ENCODE results near the gene PRTFDC1. TPM values are rescaled to one million over a fixed set of nuclear protein-coding genes. Genes with fewer than 3 reads are reported as not detected.
"Not testable (repeated sequence)": the region's sequence is repeated elsewhere in the genome, so short reads cannot be mapped to it uniquely, and the experiment has no call there.

The PRTFDC1 gene
- total RNA-seq, 1 donor from 2014 or later: 17.5 TPM

- DNase-seq (ENCODE audit: low spot score): no peak
- no peaks in the 10 kb centered on the region for H3K9me3 Mint-ChIP-seq (ENCODE audit: unreplicated experiment)
- no peaks in the 10 kb centered on the region for H3K27me3 Mint-ChIP-seq (ENCODE audit: unreplicated experiment)
- H3K4me3 Mint-ChIP-seq (ENCODE audit: unreplicated experiment): no peak overlapping the region
- H3K27ac Mint-ChIP-seq (ENCODE audit: unreplicated experiment): no peak overlapping the region
- H3K4me1 Mint-ChIP-seq (ENCODE audit: unreplicated experiment): peaks cover 7% of the 10 kb centered on the region
- H3K36me3 Mint-ChIP-seq (ENCODE audit: low read depth, unreplicated experiment): peaks cover 7% of the 10 kb centered on the region
- TF ChIP-seq CTCF (IDR thresholded peaks at IDR 0.05; ENCODE audit: unreplicated experiment): no peak
These were observed 31.2 kb downstream of the PRTFDC1 start for GRCh38 chr10:24920907-24921881.

- not testable (repeated sequence) for H3K36me3 Mint-ChIP-seq (ENCODE audit: low read depth, unreplicated experiment); H3K27ac Mint-ChIP-seq (ENCODE audit: unreplicated experiment); DNase-seq (ENCODE audit: low spot score); H3K4me3 Mint-ChIP-seq (ENCODE audit: unreplicated experiment); H3K9me3 Mint-ChIP-seq (ENCODE audit: unreplicated experiment); H3K4me1 Mint-ChIP-seq (ENCODE audit: unreplicated experiment); H3K27me3 Mint-ChIP-seq (ENCODE audit: unreplicated experiment)
These were observed 32.2 kb downstream of the PRTFDC1 start for GRCh38 chr10:24920192-24920591.

- H3K27me3 Mint-ChIP-seq (ENCODE audit: unreplicated experiment): not testable (repeated sequence)
These were observed 32.8 kb downstream of the PRTFDC1 start for GRCh38 chr10:24919629-24920028.

GRCh38 chr10:24917979-24918378 lies 34.4 kb downstream of the PRTFDC1 start:
- Mint-ChIP-seq H3K4me3 (ENCODE audit: unreplicated experiment) (no peak overlapping the region), H3K27ac (ENCODE audit: unreplicated experiment) (no peak overlapping the region), H3K9me3 (ENCODE audit: unreplicated experiment) (no peaks in the 10 kb centered on the region), H3K4me1 (ENCODE audit: unreplicated experiment) (peaks cover 7% of the 10 kb centered on the region), H3K27me3 (ENCODE audit: unreplicated experiment) (no peaks in the 10 kb centered on the region), H3K36me3 (ENCODE audit: low read depth, unreplicated experiment) (no peaks in the 10 kb centered on the region)
- no peak for DNase-seq (ENCODE audit: low spot score)
- no peak for TF ChIP-seq CTCF (IDR thresholded peaks at IDR 0.05; ENCODE audit: unreplicated experiment)

More at GRCh38 chr10:24919629-24920028, 32.8 kb downstream of the PRTFDC1 start:
- not testable (repeated sequence) for DNase-seq (ENCODE audit: low spot score); H3K4me3 Mint-ChIP-seq (ENCODE audit: unreplicated experiment); H3K27ac Mint-ChIP-seq (ENCODE audit: unreplicated experiment); H3K4me1 Mint-ChIP-seq (ENCODE audit: unreplicated experiment); H3K9me3 Mint-ChIP-seq (ENCODE audit: unreplicated experiment); H3K36me3 Mint-ChIP-seq (ENCODE audit: low read depth, unreplicated experiment)

- DNase-seq (ENCODE audit: low spot score): no peak
These were observed 34.9 kb downstream of the PRTFDC1 start for GRCh38 chr10:24917493-24917892.

More at GRCh38 chr10:24917493-24917892, 34.9 kb downstream of the PRTFDC1 start:
- H3K27ac Mint-ChIP-seq (ENCODE audit: unreplicated experiment): no peak overlapping the region
- no peaks in the 10 kb centered on the region for H3K36me3 Mint-ChIP-seq (ENCODE audit: low read depth, unreplicated experiment)
- H3K27me3 Mint-ChIP-seq (ENCODE audit: unreplicated experiment): no peaks in the 10 kb centered on the region
- H3K4me3 Mint-ChIP-seq (ENCODE audit: unreplicated experiment): no peak overlapping the region
- H3K4me1 Mint-ChIP-seq (ENCODE audit: unreplicated experiment): peaks cover 11% of the 10 kb centered on the region
- TF ChIP-seq CTCF (IDR thresholded peaks at IDR 0.05; ENCODE audit: unreplicated experiment): no peak
- no peaks in the 10 kb centered on the region for H3K9me3 Mint-ChIP-seq (ENCODE audit: unreplicated experiment)

All from endothelial cell (in vitro differentiated cells).